ENCODE results near the gene PEX7.

Gene PEX7

GRCh38 chr6:136822376-136823127 lies at the start of gene PEX7:
Gene PEX7 (plus strand): TSS chr6:136822592. CDS start chr6:136822666, 74 bp downstream.
- Histone ChIP-seq H3K27me3 (ENCODE audit: insufficient read depth, low read length) (peaks cover 7% of the 10 kb centered on the region), H3K4me1 (ENCODE audit: insufficient read depth, low read length) (no peaks in the 10 kb centered on the region), H2AFZ (ENCODE audit: low read depth, low read length) (peak within 1 kb of the TSS; percentile 97), H3K4me3 (ENCODE audit: low read length) (peak within 1 kb of the TSS; percentile 71), H3K9me3 (ENCODE audit: low read length) (no peaks in the 10 kb centered on the region), H3K36me3 (ENCODE audit: insufficient read depth, low read length) (peaks cover 15% of the 10 kb centered on the region)

- no peaks in the 10 kb centered on the region for H3K36me3 ChIP-seq (ENCODE audit: insufficient read depth, low read length)
- H3K4me1 ChIP-seq (ENCODE audit: insufficient read depth, low read length) = no peaks in the 10 kb centered on the region
- no peak overlapping the region for H3K4me3 ChIP-seq (ENCODE audit: low read length)
- H3K27me3 ChIP-seq (ENCODE audit: insufficient read depth, low read length) = no peaks in the 10 kb centered on the region
- no peaks in the 10 kb centered on the region for H3K9me3 ChIP-seq (ENCODE audit: low read length)
- no peak overlapping the region for H2AFZ ChIP-seq (ENCODE audit: low read depth, low read length)
Observed at GRCh38 chr6:136772685-136773472, 49.5 kb upstream of the PEX7 start.

GRCh38 chr6:136773473-136773796 lies 49.0 kb upstream of the PEX7 start:
- H3K36me3 ChIP-seq (ENCODE audit: insufficient read depth, low read length) = no peaks in the 10 kb centered on the region
- H2AFZ ChIP-seq (ENCODE audit: low read depth, low read length) = no peak overlapping the region
- H3K4me1 ChIP-seq (ENCODE audit: insufficient read depth, low read length) = no peaks in the 10 kb centered on the region
- no peaks in the 10 kb centered on the region for H3K27me3 ChIP-seq (ENCODE audit: insufficient read depth, low read length)
- H3K4me3 ChIP-seq (ENCODE audit: low read length) = no peak overlapping the region
- no peaks in the 10 kb centered on the region for H3K9me3 ChIP-seq (ENCODE audit: low read length)

GRCh38 chr6:136774228-136775041 lies 48.0 kb upstream of the PEX7 start:
- no peak overlapping the region for H2AFZ ChIP-seq (ENCODE audit: low read depth, low read length)
- no peaks in the 10 kb centered on the region for H3K36me3 ChIP-seq (ENCODE audit: insufficient read depth, low read length)
- H3K27me3 ChIP-seq (ENCODE audit: insufficient read depth, low read length) = no peaks in the 10 kb centered on the region
- no peak overlapping the region for H3K4me3 ChIP-seq (ENCODE audit: low read length)
- H3K4me1 ChIP-seq (ENCODE audit: insufficient read depth, low read length) = no peaks in the 10 kb centered on the region
- no peaks in the 10 kb centered on the region for H3K9me3 ChIP-seq (ENCODE audit: low read length)

- Histone ChIP-seq H2AFZ (ENCODE audit: low read depth, low read length) (no peak overlapping the region), H3K36me3 (ENCODE audit: insufficient read depth, low read length) (no peaks in the 10 kb centered on the region), H3K9me3 (ENCODE audit: low read length) (no peaks in the 10 kb centered on the region), H3K4me3 (ENCODE audit: low read length) (no peak overlapping the region), H3K4me1 (ENCODE audit: insufficient read depth, low read length) (no peaks in the 10 kb centered on the region), H3K27me3 (ENCODE audit: insufficient read depth, low read length) (no peaks in the 10 kb centered on the region)
Observed at GRCh38 chr6:136775081-136775480, 47.3 kb upstream of the PEX7 start.

- no peaks in the 10 kb centered on the region for H3K36me3 ChIP-seq (ENCODE audit: insufficient read depth, low read length)
- no peak overlapping the region for H2AFZ ChIP-seq (ENCODE audit: low read depth, low read length)
- no peak overlapping the region for H3K4me3 ChIP-seq (ENCODE audit: low read length)
- H3K4me1 ChIP-seq (ENCODE audit: insufficient read depth, low read length) = no peaks in the 10 kb centered on the region
- no peaks in the 10 kb centered on the region for H3K9me3 ChIP-seq (ENCODE audit: low read length)
- no peaks in the 10 kb centered on the region for H3K27me3 ChIP-seq (ENCODE audit: insufficient read depth, low read length)
Observed at GRCh38 chr6:136775548-136775947, 46.8 kb upstream of the PEX7 start.

- Histone ChIP-seq H3K27me3 (ENCODE audit: insufficient read depth, low read length) (peaks cover 2% of the 10 kb centered on the region), H2AFZ (ENCODE audit: low read depth, low read length) (no peak overlapping the region), H3K4me1 (ENCODE audit: insufficient read depth, low read length) (no peaks in the 10 kb centered on the region), H3K9me3 (ENCODE audit: low read length) (no peaks in the 10 kb centered on the region), H3K4me3 (ENCODE audit: low read length) (no peak overlapping the region), H3K36me3 (ENCODE audit: insufficient read depth, low read length) (no peaks in the 10 kb centered on the region)
Observed at GRCh38 chr6:136777651-136778050, 44.7 kb upstream of the PEX7 start.

- Histone ChIP-seq H3K4me1 (ENCODE audit: insufficient read depth, low read length) (no peaks in the 10 kb centered on the region), H3K36me3 (ENCODE audit: insufficient read depth, low read length) (no peaks in the 10 kb centered on the region), H3K9me3 (ENCODE audit: low read length) (no peaks in the 10 kb centered on the region), H2AFZ (ENCODE audit: low read depth, low read length) (no peak overlapping the region), H3K27me3 (ENCODE audit: insufficient read depth, low read length) (peaks cover 5% of the 10 kb centered on the region), H3K4me3 (ENCODE audit: low read length) (no peak overlapping the region)
Observed at GRCh38 chr6:136779682-136780081, 42.7 kb upstream of the PEX7 start.

- H2AFZ ChIP-seq (ENCODE audit: low read depth, low read length) = no peak overlapping the region
- no peaks in the 10 kb centered on the region for H3K4me1 ChIP-seq (ENCODE audit: insufficient read depth, low read length)
- H3K9me3 ChIP-seq (ENCODE audit: low read length) = no peaks in the 10 kb centered on the region
- no peaks in the 10 kb centered on the region for H3K36me3 ChIP-seq (ENCODE audit: insufficient read depth, low read length)
- peaks cover 10% of the 10 kb centered on the region for H3K27me3 ChIP-seq (ENCODE audit: insufficient read depth, low read length)
- no peak overlapping the region for H3K4me3 ChIP-seq (ENCODE audit: low read length)
Observed at GRCh38 chr6:136780972-136781371, 41.4 kb upstream of the PEX7 start.

- peaks cover 10% of the 10 kb centered on the region for H3K27me3 ChIP-seq (ENCODE audit: insufficient read depth, low read length)
- H3K4me1 ChIP-seq (ENCODE audit: insufficient read depth, low read length) = no peaks in the 10 kb centered on the region
- H3K4me3 ChIP-seq (ENCODE audit: low read length) = no peak overlapping the region
- no peaks in the 10 kb centered on the region for H3K9me3 ChIP-seq (ENCODE audit: low read length)
- H3K36me3 ChIP-seq (ENCODE audit: insufficient read depth, low read length) = no peaks in the 10 kb centered on the region
- no peak overlapping the region for H2AFZ ChIP-seq (ENCODE audit: low read depth, low read length)
Observed at GRCh38 chr6:136782021-136782770, 40.2 kb upstream of the PEX7 start.

- Histone ChIP-seq H3K36me3 (ENCODE audit: insufficient read depth, low read length) (no peaks in the 10 kb centered on the region), H3K27me3 (ENCODE audit: insufficient read depth, low read length) (peaks cover 15% of the 10 kb centered on the region), H3K9me3 (ENCODE audit: low read length) (no peaks in the 10 kb centered on the region), H2AFZ (ENCODE audit: low read depth, low read length) (no peak overlapping the region), H3K4me3 (ENCODE audit: low read length) (no peak overlapping the region), H3K4me1 (ENCODE audit: insufficient read depth, low read length) (no peaks in the 10 kb centered on the region)
Observed at GRCh38 chr6:136783021-136783420, 39.4 kb upstream of the PEX7 start.

- Histone ChIP-seq H2AFZ (ENCODE audit: low read depth, low read length) (no peak overlapping the region), H3K4me1 (ENCODE audit: insufficient read depth, low read length) (no peaks in the 10 kb centered on the region), H3K36me3 (ENCODE audit: insufficient read depth, low read length) (no peaks in the 10 kb centered on the region), H3K9me3 (ENCODE audit: low read length) (no peaks in the 10 kb centered on the region), H3K4me3 (ENCODE audit: low read length) (no peak overlapping the region), H3K27me3 (ENCODE audit: insufficient read depth, low read length) (peaks cover 21% of the 10 kb centered on the region)
Observed at GRCh38 chr6:136783495-136784270, 38.7 kb upstream of the PEX7 start.

Data from neuron (in vitro differentiated cells).